ENCODE measurements around the gene CXXC1. TPM values are rescaled to one million over a fixed set of nuclear protein-coding genes. Genes with fewer than 3 reads are reported as not detected.

The CXXC1 gene
- total and polyA plus RNA-seq, 2 of the 13 experiments (the other 11 are each of a cell fraction or from before 2014, with no cell fraction given) = 32.9 to 39.0 TPM

DNA sequence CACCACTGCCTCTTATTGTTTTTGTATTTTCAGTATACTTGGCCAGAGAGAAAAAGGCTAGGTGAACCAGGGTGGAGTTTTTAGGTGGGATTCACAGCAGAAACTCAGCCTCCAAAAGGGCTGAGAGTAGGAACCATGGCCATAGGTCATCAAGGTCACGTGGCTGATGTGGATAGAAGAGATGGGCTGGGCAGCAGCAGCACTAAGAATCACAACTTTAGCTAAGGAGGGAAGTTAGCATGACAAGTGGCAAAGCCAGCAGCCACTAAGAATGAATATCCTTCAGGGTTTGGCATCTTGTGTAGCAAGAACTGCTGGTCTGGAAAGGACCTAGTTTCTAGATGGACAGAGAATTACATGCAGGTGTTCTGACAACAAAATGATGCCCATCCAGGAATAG is 44.2 kb upstream of the CXXC1 start:
- intact Hi-C loops (cut with micrococcal nuclease; ENCODE audit: unreplicated experiment) (no loop called here), in situ Hi-C loops (cut with HindIII; ENCODE audit: extremely low pct_ligation_motif_present, low pct_unique_long_range_greater_than_20kb) (no loop called here)
- H3K27ac ChIP-seq (ENCODE audit: extremely low read length, insufficient read depth, low read length) = no peak overlapping the region
- FAIRE-seq (no peak), DNase-seq (ENCODE audit: low spot score) (no peak), ATAC-seq (no peak)
- POLR2A ChIA-PET = no interaction called here
- no peak overlapping the region for H3K4me2 ChIP-seq (ENCODE audit: low read depth, low read length)
- H2AFZ ChIP-seq (ENCODE audit: low read length) = no peak overlapping the region
- CTCF ChIA-PET (ENCODE audit: low intra/inter-chr PET ratio, low total read pairs) = no interaction called here
- no peak overlapping the region for H3K4me3 ChIP-seq (replicated peaks in 1 of 3; ENCODE audit: insufficient read depth in 1 of 3, low read depth in 2 of 3, low read length in 3 of 3)
- no peaks in the 10 kb centered on the region for H3K4me1 ChIP-seq (ENCODE audit: insufficient read depth, low read length)
- H3K9ac ChIP-seq (ENCODE audit: insufficient read depth, low read depth, low read length) = no peak overlapping the region
- no peaks in the 10 kb centered on the region for H4K20me1 ChIP-seq (ENCODE audit: insufficient read depth, low read length)
- H3K79me2 ChIP-seq (ENCODE audit: insufficient read depth, low read length) = no peaks in the 10 kb centered on the region
- H3K27me3 ChIP-seq (ENCODE audit: control insufficient read depth in 1 of 2, insufficient read depth in 2 of 2, low read length in 2 of 2) = 0 out of 5 replicates have a peak, but pooled peaks cover 0 to 4% of the 10 kb centered on the region in 2 experiments
- H3K9me3 ChIP-seq (ENCODE audit: low read length) = 0 out of 2 replicates have a peak, but pooled peaks cover 7% of the 10 kb centered on the region
- 0% methylated on average over 1 of the region's 1 CpG for WGBS (ENCODE audit: low lambda C conversion rate)
- no peaks in the 10 kb centered on the region for H3K36me3 ChIP-seq (replicated peaks in 1 of 2; ENCODE audit: control insufficient read depth in 1 of 2, insufficient read depth in 2 of 2, low read length in 2 of 2)
- BruUV-seq (replicated peaks) = no TSS peak
- TF ChIP-seq, protein P1, sequence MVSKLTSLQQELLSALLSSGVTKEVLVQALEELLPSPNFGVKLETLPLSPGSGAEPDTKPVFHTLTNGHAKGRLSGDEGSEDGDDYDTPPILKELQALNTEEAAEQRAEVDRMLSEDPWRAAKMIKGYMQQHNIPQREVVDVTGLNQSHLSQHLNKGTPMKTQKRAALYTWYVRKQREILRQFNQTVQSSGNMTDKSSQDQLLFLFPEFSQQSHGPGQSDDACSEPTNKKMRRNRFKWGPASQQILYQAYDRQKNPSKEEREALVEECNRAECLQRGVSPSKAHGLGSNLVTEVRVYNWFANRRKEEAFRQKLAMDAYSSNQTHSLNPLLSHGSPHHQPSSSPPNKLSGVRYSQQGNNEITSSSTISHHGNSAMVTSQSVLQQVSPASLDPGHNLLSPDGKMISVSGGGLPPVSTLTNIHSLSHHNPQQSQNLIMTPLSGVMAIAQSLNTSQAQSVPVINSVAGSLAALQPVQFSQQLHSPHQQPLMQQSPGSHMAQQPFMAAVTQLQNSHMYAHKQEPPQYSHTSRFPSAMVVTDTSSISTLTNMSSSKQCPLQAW (CRISPR knock-in tag; IDR thresholded peaks at IDR 0.05) = no peak
- TF ChIP-seq, protein P2, sequence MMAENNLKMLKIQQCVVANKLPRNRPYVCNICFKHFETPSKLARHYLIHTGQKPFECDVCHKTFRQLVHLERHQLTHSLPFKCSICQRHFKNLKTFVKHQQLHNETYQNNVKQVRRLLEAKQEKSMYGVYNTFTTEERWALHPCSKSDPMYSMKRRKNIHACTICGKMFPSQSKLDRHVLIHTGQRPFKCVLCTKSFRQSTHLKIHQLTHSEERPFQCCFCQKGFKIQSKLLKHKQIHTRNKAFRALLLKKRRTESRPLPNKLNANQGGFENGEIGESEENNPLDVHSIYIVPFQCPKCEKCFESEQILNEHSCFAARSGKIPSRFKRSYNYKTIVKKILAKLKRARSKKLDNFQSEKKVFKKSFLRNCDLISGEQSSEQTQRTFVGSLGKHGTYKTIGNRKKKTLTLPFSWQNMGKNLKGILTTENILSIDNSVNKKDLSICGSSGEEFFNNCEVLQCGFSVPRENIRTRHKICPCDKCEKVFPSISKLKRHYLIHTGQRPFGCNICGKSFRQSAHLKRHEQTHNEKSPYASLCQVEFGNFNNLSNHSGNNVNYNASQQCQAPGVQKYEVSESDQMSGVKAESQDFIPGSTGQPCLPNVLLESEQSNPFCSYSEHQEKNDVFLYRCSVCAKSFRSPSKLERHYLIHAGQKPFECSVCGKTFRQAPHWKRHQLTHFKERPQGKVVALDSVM (CRISPR knock-in tag; IDR thresholded peaks at IDR 0.05) = no peak
- TF ChIP-seq ZNF17 (CRISPR knock-in tag; IDR thresholded peaks at IDR 0.05) = no peak
- no peak for TF ChIP-seq GATAD2A (CRISPR knock-in tag; IDR thresholded peaks at IDR 0.05)
- no peak for TF ChIP-seq SP5 (CRISPR knock-in tag; IDR thresholded peaks at IDR 0.05; ENCODE audit: borderline replicate concordance, low read depth)
- no peak for TF ChIP-seq FIP1L1 (IDR thresholded peaks at IDR 0.05; ENCODE audit: borderline replicate concordance, insufficient read depth, low read depth, low read length)
- TF ChIP-seq HOXA9 (CRISPR knock-in tag; IDR thresholded peaks at IDR 0.05; ENCODE audit: borderline replicate concordance) = no peak
- no peak for TF ChIP-seq PRMT3 (CRISPR knock-in tag; IDR thresholded peaks at IDR 0.05; ENCODE audit: borderline replicate concordance, low read depth)
- TF ChIP-seq PHF5A (CRISPR knock-in tag; IDR thresholded peaks at IDR 0.05; ENCODE audit: low read depth, unreplicated experiment) = no peak
- no peak for TF ChIP-seq CREB1 (IDR thresholded peaks at IDR 0.05)
- TF ChIP-seq CREB1 (CRISPR knock-in tag; IDR thresholded peaks at IDR 0.05) = no peak
- TF ChIP-seq ZNF510 (CRISPR knock-in tag; IDR thresholded peaks at IDR 0.05; ENCODE audit: low read depth) = no peak
- TF ChIP-seq, protein P3, sequence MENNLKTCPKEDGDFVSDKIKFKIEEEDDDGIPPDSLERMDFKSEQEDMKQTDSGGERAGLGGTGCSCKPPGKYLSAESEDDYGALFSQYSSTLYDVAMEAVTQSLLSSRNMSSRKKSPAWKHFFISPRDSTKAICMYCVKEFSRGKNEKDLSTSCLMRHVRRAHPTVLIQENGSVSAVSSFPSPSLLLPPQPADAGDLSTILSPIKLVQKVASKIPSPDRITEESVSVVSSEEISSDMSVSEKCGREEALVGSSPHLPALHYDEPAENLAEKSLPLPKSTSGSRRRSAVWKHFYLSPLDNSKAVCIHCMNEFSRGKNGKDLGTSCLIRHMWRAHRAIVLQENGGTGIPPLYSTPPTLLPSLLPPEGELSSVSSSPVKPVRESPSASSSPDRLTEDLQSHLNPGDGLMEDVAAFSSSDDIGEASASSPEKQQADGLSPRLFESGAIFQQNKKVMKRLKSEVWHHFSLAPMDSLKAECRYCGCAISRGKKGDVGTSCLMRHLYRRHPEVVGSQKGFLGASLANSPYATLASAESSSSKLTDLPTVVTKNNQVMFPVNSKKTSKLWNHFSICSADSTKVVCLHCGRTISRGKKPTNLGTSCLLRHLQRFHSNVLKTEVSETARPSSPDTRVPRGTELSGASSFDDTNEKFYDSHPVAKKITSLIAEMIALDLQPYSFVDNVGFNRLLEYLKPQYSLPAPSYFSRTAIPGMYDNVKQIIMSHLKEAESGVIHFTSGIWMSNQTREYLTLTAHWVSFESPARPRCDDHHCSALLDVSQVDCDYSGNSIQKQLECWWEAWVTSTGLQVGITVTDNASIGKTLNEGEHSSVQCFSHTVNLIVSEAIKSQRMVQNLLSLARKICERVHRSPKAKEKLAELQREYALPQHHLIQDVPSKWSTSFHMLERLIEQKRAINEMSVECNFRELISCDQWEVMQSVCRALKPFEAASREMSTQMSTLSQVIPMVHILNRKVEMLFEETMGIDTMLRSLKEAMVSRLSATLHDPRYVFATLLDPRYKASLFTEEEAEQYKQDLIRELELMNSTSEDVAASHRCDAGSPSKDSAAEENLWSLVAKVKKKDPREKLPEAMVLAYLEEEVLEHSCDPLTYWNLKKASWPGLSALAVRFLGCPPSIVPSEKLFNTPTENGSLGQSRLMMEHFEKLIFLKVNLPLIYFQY (CRISPR knock-in tag; IDR thresholded peaks at IDR 0.05; ENCODE audit: borderline replicate concordance) = no peak
- TF ChIP-seq SATB2 (CRISPR knock-in tag; IDR thresholded peaks at IDR 0.05) = no peak
- no peak for TF ChIP-seq RELA (CRISPR knock-in tag; IDR thresholded peaks at IDR 0.05)
- no peak for TF ChIP-seq ZNF766 (CRISPR knock-in tag; IDR thresholded peaks at IDR 0.05; ENCODE audit: borderline replicate concordance)
